Measurements from ENCODE around the gene TGFB2.

TGFB2 gene

GRCh38 chr1:218344814-218345672, at the start of gene TGFB2:
TGFB2 (plus strand) TSS chr1:218345336; CDS start chr1:218346702, 1,366 bp downstream.
- peak; percentile 55 to 86 for DNase-seq
- no peak for TF ChIP-seq POLR2A (IDR thresholded peaks at IDR 0.05; ENCODE audit: low read length)
- no peak for TF ChIP-seq GATA1 (IDR thresholded peaks at IDR 0.05; ENCODE audit: low read depth, low read length)

GRCh38 chr1:218296162-218296561, 49.0 kb upstream of the TGFB2 start:
- DNase-seq, result no peak
- TF ChIP-seq POLR2A (IDR thresholded peaks at IDR 0.05; ENCODE audit: low read length), result no peak
- no peak for TF ChIP-seq GATA1 (IDR thresholded peaks at IDR 0.05; ENCODE audit: low read depth, low read length)

DNA sequence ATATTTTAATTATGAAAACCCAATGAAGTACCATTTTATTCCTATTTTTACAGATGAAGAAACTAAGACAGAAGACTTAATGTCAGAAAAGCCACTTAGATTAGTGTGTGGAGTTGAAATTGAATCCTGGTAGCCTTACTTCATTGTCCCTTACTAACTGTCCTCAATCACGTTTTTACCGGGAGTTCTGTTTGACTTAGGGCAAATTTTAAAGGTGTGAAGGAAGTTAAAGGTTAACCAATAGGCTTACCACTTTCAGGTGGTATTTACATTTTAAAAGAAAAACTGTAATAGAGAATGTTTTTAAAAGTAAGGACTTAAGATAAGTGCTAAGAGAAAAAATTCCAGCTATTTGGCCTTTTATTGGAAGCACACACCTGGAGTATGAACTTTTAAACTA, 47.7 kb upstream of the TGFB2 start:
- TF ChIP-seq GATA1 (IDR thresholded peaks at IDR 0.05; ENCODE audit: low read depth, low read length) (no peak), POLR2A (IDR thresholded peaks at IDR 0.05; ENCODE audit: low read length) (no peak)
- no peak for DNase-seq

DNA sequence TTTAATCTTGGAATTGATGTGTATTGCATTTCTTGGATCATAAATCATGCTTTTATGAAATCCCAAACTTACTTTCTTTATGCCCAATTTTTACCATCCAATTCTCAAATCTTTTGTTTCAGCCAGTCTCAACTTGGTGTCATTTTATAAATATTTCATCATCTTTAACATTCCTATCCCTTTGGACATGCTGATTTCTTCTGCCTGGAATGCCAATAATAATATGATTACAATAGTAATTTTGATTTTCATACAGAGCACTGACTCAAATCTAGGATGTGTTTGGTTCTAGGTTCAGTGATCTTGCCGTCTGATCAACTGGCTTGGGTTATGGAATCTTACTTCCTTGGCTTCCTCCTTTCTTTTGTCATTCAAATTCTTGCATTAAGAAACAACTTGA, 47.3 kb upstream of the TGFB2 start:
- DNase-seq, result no peak
- TF ChIP-seq POLR2A (IDR thresholded peaks at IDR 0.05; ENCODE audit: low read length) (no peak), GATA1 (IDR thresholded peaks at IDR 0.05; ENCODE audit: low read depth, low read length) (no peak)

- TF ChIP-seq POLR2A (IDR thresholded peaks at IDR 0.05; ENCODE audit: low read length) (no peak), GATA1 (IDR thresholded peaks at IDR 0.05; ENCODE audit: low read depth, low read length) (no peak)
- peak in 1 of 2 experiments; percentile 8 for DNase-seq
Measured at GRCh38 chr1:218298398-218298797, 46.7 kb upstream of the TGFB2 start.

- TF ChIP-seq POLR2A (IDR thresholded peaks at IDR 0.05; ENCODE audit: low read length) (no peak), GATA1 (IDR thresholded peaks at IDR 0.05; ENCODE audit: low read depth, low read length) (no peak)
- DNase-seq, result peak; percentile 61 to 67
Measured at GRCh38 chr1:218299416-218299815, 45.7 kb upstream of the TGFB2 start.

GRCh38 chr1:218301217-218301616, 43.9 kb upstream of the TGFB2 start:
- TF ChIP-seq POLR2A (IDR thresholded peaks at IDR 0.05; ENCODE audit: low read length), result no peak
- no peak for TF ChIP-seq GATA1 (IDR thresholded peaks at IDR 0.05; ENCODE audit: low read depth, low read length)
- no peak for DNase-seq

DNA sequence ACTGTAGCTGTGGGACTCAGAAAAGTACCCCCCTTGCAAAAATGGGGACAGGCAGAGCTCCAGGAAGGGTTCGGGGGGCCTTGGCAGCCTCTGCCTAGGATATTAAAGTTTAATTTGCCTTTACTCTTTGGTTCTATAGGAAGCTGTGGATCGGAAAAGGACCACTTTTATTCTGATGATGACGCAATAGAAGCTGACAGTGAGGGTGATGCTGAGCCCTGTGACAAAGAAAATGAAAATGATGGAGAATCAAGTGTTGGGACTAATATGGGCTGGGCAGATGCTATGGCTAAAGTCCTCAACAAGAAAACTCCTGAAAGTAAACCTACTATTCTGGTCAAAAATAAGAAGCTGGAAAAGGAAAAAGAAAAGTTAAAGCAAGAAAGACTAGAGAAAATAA, 43.0 kb upstream of the TGFB2 start:
- no peak for DNase-seq
- TF ChIP-seq POLR2A (IDR thresholded peaks at IDR 0.05; ENCODE audit: low read length), result no peak
- no peak for TF ChIP-seq GATA1 (IDR thresholded peaks at IDR 0.05; ENCODE audit: low read depth, low read length)

DNA sequence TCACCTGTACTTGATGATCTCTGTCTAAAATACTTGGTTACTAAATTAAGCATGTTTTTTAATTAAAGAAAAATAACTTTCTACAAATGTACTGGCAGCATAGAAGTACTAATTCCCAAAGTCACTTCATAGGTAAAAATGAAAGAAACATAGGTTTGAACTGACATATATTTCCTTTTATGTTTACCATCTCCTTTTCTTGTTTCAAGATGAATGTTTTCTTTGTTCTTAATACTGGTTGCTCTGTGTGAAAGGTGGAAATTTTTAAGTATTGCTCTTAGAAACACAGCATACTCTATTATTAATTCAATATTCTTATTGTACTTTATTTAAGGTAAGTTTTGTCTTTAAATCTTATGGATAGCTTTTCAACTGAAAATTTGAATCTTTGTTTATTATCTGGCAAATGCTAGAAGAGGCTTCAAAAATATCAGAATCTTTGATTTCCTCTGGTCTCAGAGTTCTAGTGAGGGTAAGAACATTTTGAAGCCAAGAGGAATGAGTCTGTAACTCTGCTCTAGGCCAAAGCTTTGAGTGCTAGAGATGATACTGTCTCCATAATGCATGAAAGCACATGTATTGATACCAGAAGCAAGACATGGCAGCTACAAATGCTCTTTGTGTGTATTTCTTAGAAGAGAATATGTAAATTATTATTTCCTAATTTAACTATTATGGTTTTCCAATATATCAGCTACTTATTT, 41.8 kb upstream of the TGFB2 start:
- no peak for TF ChIP-seq GATA1 (IDR thresholded peaks at IDR 0.05; ENCODE audit: low read depth, low read length)

DNA sequence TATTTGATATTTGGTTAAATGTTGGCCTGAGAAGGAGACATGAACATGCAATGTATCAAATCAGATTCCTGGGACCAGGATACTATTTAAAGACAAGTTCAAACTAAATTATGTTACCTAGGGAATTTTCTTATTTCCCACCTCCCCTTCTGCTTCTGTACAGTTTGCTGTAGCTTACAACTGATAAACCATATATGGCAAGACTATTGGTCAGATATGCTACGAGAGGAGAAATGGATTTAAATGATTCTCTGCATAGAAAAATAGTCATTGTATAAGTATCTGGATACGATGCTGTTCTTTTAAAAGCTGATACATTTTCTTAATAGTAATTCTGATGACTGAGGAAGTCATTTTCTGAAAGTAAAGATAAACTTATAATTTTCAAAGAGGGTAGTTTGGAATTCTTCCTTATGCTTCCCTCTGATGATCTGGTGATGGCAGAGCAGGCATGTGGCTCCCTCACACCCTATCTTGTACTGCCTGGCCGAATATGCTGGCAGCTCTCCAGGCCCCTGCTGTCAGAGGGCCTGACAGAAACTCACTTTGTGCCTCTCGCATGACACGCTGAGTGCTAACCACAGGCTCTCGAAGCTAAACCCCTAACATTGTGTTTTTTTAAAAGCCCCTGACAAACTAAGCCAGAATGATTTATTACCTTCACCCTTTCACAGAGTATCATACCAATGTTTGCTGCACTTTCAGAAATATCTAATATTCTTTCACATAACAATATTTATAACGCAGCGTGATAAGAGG, 40.7 kb upstream of the TGFB2 start:
- DNase-seq, result peak; percentile 93 to 95
- TF ChIP-seq POLR2A (IDR thresholded peaks at IDR 0.05; ENCODE audit: low read length), result peak; percentile 30
- TF ChIP-seq GATA1 (IDR thresholded peaks at IDR 0.05; ENCODE audit: low read depth, low read length), result no peak

More for the DNA sequence above, 41.8 kb upstream of the TGFB2 start:
- DNase-seq, result peak; percentile 45 to 49

DNA sequence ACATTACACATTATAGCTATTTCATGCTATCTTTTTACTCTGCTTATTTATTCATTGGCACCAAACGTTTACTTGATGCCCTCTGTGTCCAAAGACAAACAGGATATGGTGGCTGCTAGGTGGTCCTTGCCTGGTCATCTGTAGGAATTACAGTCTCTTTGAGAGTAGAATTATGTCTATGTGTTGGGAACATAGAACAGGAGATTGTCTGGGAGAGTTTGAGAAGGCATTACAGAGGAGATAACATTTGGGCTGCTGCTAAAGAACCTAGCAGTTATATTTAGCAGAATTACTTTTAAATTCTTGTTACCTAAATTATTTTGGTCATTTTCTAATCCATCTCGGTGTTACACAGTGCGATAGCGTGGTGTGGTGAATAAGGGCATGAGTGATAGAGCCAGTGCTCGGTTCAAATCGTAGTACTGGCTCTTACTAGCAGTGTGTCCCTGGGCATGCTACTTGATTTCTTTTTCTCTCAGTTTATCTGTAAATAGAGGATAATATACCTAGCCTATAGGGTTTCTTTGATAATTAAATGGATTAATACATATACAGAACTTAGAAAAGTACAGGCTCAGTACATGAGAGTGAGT, 39.6 kb upstream of the TGFB2 start:
- no peak for TF ChIP-seq GATA1 (IDR thresholded peaks at IDR 0.05; ENCODE audit: low read depth, low read length)
- TF ChIP-seq POLR2A (IDR thresholded peaks at IDR 0.05; ENCODE audit: low read length), result no peak

DNA sequence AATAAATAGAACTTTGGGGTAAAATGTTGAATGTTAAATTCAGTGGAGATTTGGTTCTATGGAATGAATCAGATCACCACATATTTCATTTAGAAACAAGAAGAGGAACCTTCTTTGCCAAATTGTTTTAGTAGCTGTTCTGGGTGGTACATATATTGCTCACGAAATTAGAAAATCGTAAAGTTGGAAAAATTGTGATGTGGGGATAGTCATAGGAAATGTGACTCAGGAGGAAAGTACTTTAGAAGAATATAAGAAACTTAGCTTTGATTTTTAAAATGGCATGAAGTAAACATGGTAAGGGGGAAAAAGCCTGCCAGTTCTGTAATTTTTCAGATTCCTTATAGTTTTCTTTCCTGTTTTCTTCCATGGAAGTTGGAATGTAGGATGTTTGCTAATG, 32.6 kb upstream of the TGFB2 start:
- no peak for TF ChIP-seq POLR2A (IDR thresholded peaks at IDR 0.05; ENCODE audit: low read length)
- no peak for TF ChIP-seq GATA1 (IDR thresholded peaks at IDR 0.05; ENCODE audit: low read depth, low read length)
- no peak for DNase-seq

More for the DNA sequence above, 39.6 kb upstream of the TGFB2 start:
- peak; percentile 9 to 41 for DNase-seq

DNA sequence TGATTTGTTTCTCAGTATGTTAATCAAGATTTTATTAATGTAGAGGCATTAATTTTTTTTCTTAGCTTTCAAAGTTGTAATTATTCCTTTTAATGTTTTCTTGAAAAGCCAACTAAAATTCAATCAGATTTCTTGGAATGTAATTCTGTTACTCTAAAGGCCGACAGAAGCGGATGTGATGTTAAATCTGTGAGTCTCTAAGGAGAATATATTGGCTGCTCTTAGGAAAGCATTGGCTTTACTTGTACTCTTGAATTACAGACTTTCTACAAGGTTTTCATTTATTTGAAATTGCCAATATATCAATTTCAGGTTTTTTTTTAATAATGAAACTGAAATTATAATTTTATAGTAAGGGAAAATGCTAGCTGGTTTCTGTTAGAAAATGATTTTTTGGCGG, 30.8 kb upstream of the TGFB2 start:
- DNase-seq, result no peak
- TF ChIP-seq GATA1 (IDR thresholded peaks at IDR 0.05; ENCODE audit: low read depth, low read length) (no peak), POLR2A (IDR thresholded peaks at IDR 0.05; ENCODE audit: low read length) (no peak)

GRCh38 chr1:218315638-218316037, 29.5 kb upstream of the TGFB2 start:
- TF ChIP-seq GATA1 (IDR thresholded peaks at IDR 0.05; ENCODE audit: low read depth, low read length) (no peak), POLR2A (IDR thresholded peaks at IDR 0.05; ENCODE audit: low read length) (no peak)
- DNase-seq, result no peak

Data from erythroblast (primary cell).